ENCODE data around the gene OR52I1. TPM values are rescaled to one million over a fixed set of nuclear protein-coding genes. Genes with fewer than 3 reads are reported as not detected.

Gene OR52I1
- not detected for total RNA-seq

GRCh38 chr11:4593739-4594138 is at the start of gene OR52I1:
TSS of gene OR52I1 (plus strand) at chr11:4594039. CDS start at chr11:4594039, 0 bp downstream.
- ATAC-seq (ENCODE audit: low FRiP score), result no peak
- TF ChIP-seq CTCF (IDR thresholded peaks at IDR 0.05), result no peak
- no peak for DNase-seq (ENCODE audit: low spot score)

- DNase-seq (ENCODE audit: low spot score) (no peak), ATAC-seq (ENCODE audit: low FRiP score) (no peak)
- no peak for TF ChIP-seq CTCF (IDR thresholded peaks at IDR 0.05)
Measured at GRCh38 chr11:4544891-4545290, 48.9 kb upstream of the OR52I1 start, which contains the start of gene OR52M1. TSS of gene OR52M1 (plus strand) at chr11:4545191. CDS start at chr11:4545191, 0 bp downstream.

- DNase-seq (ENCODE audit: low spot score) (no peak), ATAC-seq (ENCODE audit: low FRiP score) (no peak)
- TF ChIP-seq CTCF (IDR thresholded peaks at IDR 0.05), result no peak
Measured at GRCh38 chr11:4546878-4547277, 47.0 kb upstream of the OR52I1 start.

- ATAC-seq (ENCODE audit: low FRiP score) (no peak), DNase-seq (ENCODE audit: low spot score) (no peak)
- TF ChIP-seq CTCF (IDR thresholded peaks at IDR 0.05), result no peak
Measured at GRCh38 chr11:4547416-4547815, 46.4 kb upstream of the OR52I1 start.

GRCh38 chr11:4551346-4551979 is 42.4 kb upstream of the OR52I1 start:
- ATAC-seq (ENCODE audit: low FRiP score), result no peak

GRCh38 chr11:4559527-4560440 is 34.1 kb upstream of the OR52I1 start:
- no peak for TF ChIP-seq CTCF (IDR thresholded peaks at IDR 0.05)
- no peak for ATAC-seq (ENCODE audit: low FRiP score)

More at GRCh38 chr11:4551346-4551979, 42.4 kb upstream of the OR52I1 start:
- no peak for TF ChIP-seq CTCF (IDR thresholded peaks at IDR 0.05)
- no peak for DNase-seq (ENCODE audit: low spot score)

More at GRCh38 chr11:4559527-4560440, 34.1 kb upstream of the OR52I1 start:
- no peak for DNase-seq (ENCODE audit: low spot score)

All from omental fat pad (tissue), 4 donors.